Left lung (tissue), 10 donors: ENCODE data around the gene FYN. TPM values are rescaled to one million over a fixed set of nuclear protein-coding genes. Genes with fewer than 3 reads are reported as not detected.

Source experiments
- ATAC-seq: fragments of 200-7000 bp; cut with Tn5 transposase; one replicate; pipeline ENCODE4 v1.9.1; 2020; ENCODE audit warnings: moderate library complexity
- DNase-seq, 4 donors: peaks; one replicate each; pipeline ENCODE4 v3.0.0-alpha.2; 2013 to 2020
- H3K27ac ChIP-seq, 2 donors: fragments of 200-600 bp; sonication (generic) in 1 of 2; one replicate each; pipeline versions ENCODE4 v1.5.0 to v1.8.0; 2020 to 2021
- H3K27me3 ChIP-seq, 2 donors: fragments of 200-600 bp; sonication (generic) in 1 of 2; one replicate each; pipeline versions ENCODE4 v1.5.0 to v1.8.0; 2020 to 2021
- H3K36me3 ChIP-seq, 2 donors: fragments of 200-600 bp; sonication (generic) in 1 of 2; one replicate each; pipeline versions ENCODE4 v1.5.0 to v1.8.0; 2020 to 2021
- H3K4me1 ChIP-seq, 2 donors: fragments of 200-600 bp; one replicate each; pipeline ENCODE4 v1.8.0; 2021
- H3K4me3 ChIP-seq, 2 donors: fragments of 200-600 bp; sonication (generic) in 1 of 2; one replicate each; pipeline versions ENCODE4 v1.5.0 to v1.8.0; 2020 to 2021; ENCODE audit warnings: mild to moderate bottlenecking in 1 of 2
- H3K9me3 ChIP-seq, 2 donors: fragments of 200-600 bp; sonication (generic) in 1 of 2; one replicate each; pipeline versions ENCODE4 v1.5.0 to v1.8.0; 2020 to 2021
- CTCF ChIP-seq, 2 donors: fragments of 200-600 bp; sonication (generic) in 1 of 2; IDR thresholded peaks; one replicate each; pipeline versions ENCODE4 v1.5.0 to v1.8.0; 2021; ENCODE audit warnings: antibody characterized with exemption in 2 of 2
- intact Hi-C, 2 donors: fragments of 100-400 bp; cut with DNase I; formaldehyde crosslinking; loops; one replicate each; pipeline versions ENCODE4 v1.11.2 to v1.14.2; 2022
- polyA plus RNA-seq, 6 donors: library from polyadenylated mRNA; unstranded; fragments of 120-200 nt; gene quantifications; one replicate each; pipeline ENCODE4 v1.2.1, GENCODE V29; 2013; ENCODE audit not compliant: insufficient read length in 6 of 6
- total RNA-seq, 2 donors: library from RNA; stranded (reverse); fragmentation: NEBNext Ultra II Directional; extraction: Animal tissue kit (Norgen Biotek cat#: 25700); gene quantifications; one replicate each; pipeline ENCODE4 v1.2.1, GENCODE V29; 2021
- donor health status: DM: no; HTN: yes; CAD: no.
- donor health status: DM: no; HTN: no; CAD: no.

Gene FYN
- total and polyA plus RNA-seq, 8 donors = 58.8 to 165 (median 144) TPM

- H3K9me3 ChIP-seq = no peaks in the 10 kb centered on the region
- H3K4me1 ChIP-seq = peaks cover 0 to 18% of the 10 kb centered on the region in 2 donors
- no peak for DNase-seq
- intact Hi-C loops = no loop called here
- no peaks in the 10 kb centered on the region for H3K27me3 ChIP-seq
- H3K27ac ChIP-seq = no peak overlapping the region
- TF ChIP-seq CTCF (IDR thresholded peaks at IDR 0.05) = no peak
- no peaks in the 10 kb centered on the region for H3K36me3 ChIP-seq
- no peak for ATAC-seq
- H3K4me3 ChIP-seq = no peak overlapping the region
Measured at GRCh38 chr6:111779031-111779430, 94.2 kb downstream of the FYN start.

- TF ChIP-seq CTCF (IDR thresholded peaks at IDR 0.05) = no peak
- no peaks in the 10 kb centered on the region for H3K9me3 ChIP-seq
- DNase-seq (no peak), ATAC-seq (no peak)
- H3K27ac ChIP-seq = no peak overlapping the region
- no peak overlapping the region for H3K4me3 ChIP-seq
- H3K27me3 ChIP-seq = no peaks in the 10 kb centered on the region
- H3K4me1 ChIP-seq = peaks cover 0 to 16% of the 10 kb centered on the region in 2 donors
- H3K36me3 ChIP-seq = no peaks in the 10 kb centered on the region
- intact Hi-C loops = no loop called here
Measured at GRCh38 chr6:111777357-111777756, 95.9 kb downstream of the FYN start.

GRCh38 chr6:111776236-111777221 is 96.7 kb downstream of the FYN start:
- Histone ChIP-seq H3K4me3 (no peak overlapping the region), H3K36me3 (no peaks in the 10 kb centered on the region), H3K27ac (peak overlapping the region in 1 of 2 donors; percentile 1), H3K27me3 (no peaks in the 10 kb centered on the region), H3K9me3 (no peaks in the 10 kb centered on the region), H3K4me1 (peaks cover 0 to 16% of the 10 kb centered on the region in 2 donors)
- TF ChIP-seq CTCF (IDR thresholded peaks at IDR 0.05) = no peak
- intact Hi-C loops = no loop called here
- ATAC-seq (no peak), DNase-seq (no peak)

GRCh38 chr6:111775145-111775922 is 97.9 kb downstream of the FYN start:
- H3K36me3 ChIP-seq = no peaks in the 10 kb centered on the region
- no peak overlapping the region for H3K4me3 ChIP-seq
- no peaks in the 10 kb centered on the region for H3K27me3 ChIP-seq
- intact Hi-C loops = no loop called here
- no peak for TF ChIP-seq CTCF (IDR thresholded peaks at IDR 0.05)
- peaks cover 0 to 16% of the 10 kb centered on the region in 2 donors for H3K4me1 ChIP-seq
- no peak for DNase-seq
- no peak overlapping the region for H3K27ac ChIP-seq
- ATAC-seq = no peak
- no peaks in the 10 kb centered on the region for H3K9me3 ChIP-seq

GRCh38 chr6:111774346-111774703 is 98.9 kb downstream of the FYN start:
- Histone ChIP-seq H3K9me3 (no peaks in the 10 kb centered on the region), H3K36me3 (no peaks in the 10 kb centered on the region), H3K4me1 (peaks cover 0 to 16% of the 10 kb centered on the region in 2 donors), H3K27me3 (no peaks in the 10 kb centered on the region), H3K4me3 (no peak overlapping the region), H3K27ac (no peak overlapping the region)
- no peak for ATAC-seq
- no peak for DNase-seq
- intact Hi-C loops = no loop called here
- TF ChIP-seq CTCF (IDR thresholded peaks at IDR 0.05) = no peak
